ENCODE results near the gene MGAT5B. TPM values are rescaled to one million over a fixed set of nuclear protein-coding genes. Genes with fewer than 3 reads are reported as not detected.

The MGAT5B gene
- total and polyA plus RNA-seq, 2 of the 13 experiments (the other 11 are each of a cell fraction or from before 2014, with no cell fraction given) = 0.07 to 0.13 TPM

DNA sequence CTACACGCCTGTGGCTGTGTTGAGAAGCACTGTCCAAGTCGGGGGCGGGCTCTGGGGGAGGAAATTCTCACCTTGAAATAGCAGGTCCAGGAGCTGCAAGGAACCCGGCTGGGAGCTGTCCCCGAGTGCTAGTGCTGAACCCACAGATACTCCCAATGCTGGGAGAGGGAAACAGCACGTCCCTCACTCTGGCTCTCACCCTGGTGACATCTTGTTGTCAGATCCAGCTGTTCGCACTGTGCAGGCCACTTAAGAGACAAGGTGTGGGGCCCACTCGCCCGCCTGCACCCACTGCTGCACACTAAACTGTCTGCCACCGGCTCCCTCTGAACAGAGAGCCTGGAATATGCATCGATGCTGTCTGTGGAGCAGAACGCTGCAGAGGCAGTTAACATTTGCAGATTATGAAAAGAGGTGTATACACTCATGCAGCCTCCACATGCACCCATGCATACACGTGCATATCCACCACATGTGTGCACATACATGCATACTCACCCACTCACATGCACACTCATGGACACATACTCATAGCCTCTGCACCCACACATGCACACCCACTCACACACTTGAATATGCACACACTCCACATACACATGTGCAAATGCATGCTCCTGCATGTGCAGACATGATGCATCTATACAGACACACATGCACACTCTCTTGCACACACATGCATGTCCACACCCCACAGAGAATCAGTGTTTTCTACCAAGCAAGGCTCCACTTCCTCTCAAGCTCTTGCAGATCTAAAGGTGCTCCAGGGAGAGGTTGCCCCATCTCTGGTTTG, 42.0 kb downstream of the MGAT5B start (continued):
- no peak for TF ChIP-seq ZNF136 (CRISPR knock-in tag; IDR thresholded peaks at IDR 0.05; ENCODE audit: low read depth)
- TF ChIP-seq, protein P1, sequence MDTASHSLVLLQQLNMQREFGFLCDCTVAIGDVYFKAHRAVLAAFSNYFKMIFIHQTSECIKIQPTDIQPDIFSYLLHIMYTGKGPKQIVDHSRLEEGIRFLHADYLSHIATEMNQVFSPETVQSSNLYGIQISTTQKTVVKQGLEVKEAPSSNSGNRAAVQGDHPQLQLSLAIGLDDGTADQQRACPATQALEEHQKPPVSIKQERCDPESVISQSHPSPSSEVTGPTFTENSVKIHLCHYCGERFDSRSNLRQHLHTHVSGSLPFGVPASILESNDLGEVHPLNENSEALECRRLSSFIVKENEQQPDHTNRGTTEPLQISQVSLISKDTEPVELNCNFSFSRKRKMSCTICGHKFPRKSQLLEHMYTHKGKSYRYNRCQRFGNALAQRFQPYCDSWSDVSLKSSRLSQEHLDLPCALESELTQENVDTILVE (CRISPR knock-in tag; IDR thresholded peaks at IDR 0.05) = peak; percentile 74; the same call in 1 of the 2 replicates
- no peak for TF ChIP-seq SP1 (IDR thresholded peaks at IDR 0.05)
- TF ChIP-seq SP1 (CRISPR knock-in tag; IDR thresholded peaks at IDR 0.05) = no peak
- TF ChIP-seq MAFF (IDR thresholded peaks at IDR 0.05; ENCODE audit: low read depth, low read length) = no peak
- no peak for TF ChIP-seq ADNP (CRISPR knock-in tag; IDR thresholded peaks at IDR 0.05)
- peak; percentile 67; the same call in 1 of the 2 replicates for TF ChIP-seq BORCS8-MEF2B (CRISPR knock-in tag; IDR thresholded peaks at IDR 0.05)
- peak; percentile 54; the same call in 1 of the 2 replicates for TF ChIP-seq ZBTB20 (CRISPR knock-in tag; IDR thresholded peaks at IDR 0.05; ENCODE audit: borderline replicate concordance, low read depth)
- peak; percentile 74; the same call in 1 of the 2 replicates for TF ChIP-seq TSC22D2 (CRISPR knock-in tag; IDR thresholded peaks at IDR 0.05; ENCODE audit: borderline replicate concordance)
- TF ChIP-seq SKI (IDR thresholded peaks at IDR 0.05; ENCODE audit: partially characterized antibody) = no peak
- TF ChIP-seq, protein P2, sequence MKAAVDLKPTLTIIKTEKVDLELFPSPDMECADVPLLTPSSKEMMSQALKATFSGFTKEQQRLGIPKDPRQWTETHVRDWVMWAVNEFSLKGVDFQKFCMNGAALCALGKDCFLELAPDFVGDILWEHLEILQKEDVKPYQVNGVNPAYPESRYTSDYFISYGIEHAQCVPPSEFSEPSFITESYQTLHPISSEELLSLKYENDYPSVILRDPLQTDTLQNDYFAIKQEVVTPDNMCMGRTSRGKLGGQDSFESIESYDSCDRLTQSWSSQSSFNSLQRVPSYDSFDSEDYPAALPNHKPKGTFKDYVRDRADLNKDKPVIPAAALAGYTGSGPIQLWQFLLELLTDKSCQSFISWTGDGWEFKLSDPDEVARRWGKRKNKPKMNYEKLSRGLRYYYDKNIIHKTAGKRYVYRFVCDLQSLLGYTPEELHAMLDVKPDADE (CRISPR knock-in tag; IDR thresholded peaks at IDR 0.05) = no peak
- no peak for TF ChIP-seq HNRNPUL1 (IDR thresholded peaks at IDR 0.05; ENCODE audit: low read depth, low read length)
- TF ChIP-seq ZNF746 (CRISPR knock-in tag; IDR thresholded peaks at IDR 0.05) = no peak
- TF ChIP-seq GMEB2 (CRISPR knock-in tag; IDR thresholded peaks at IDR 0.05; ENCODE audit: low read depth) = no peak
- no peak for TF ChIP-seq ZNF569 (CRISPR knock-in tag; IDR thresholded peaks at IDR 0.05; ENCODE audit: borderline replicate concordance)
- TF ChIP-seq, protein P3, sequence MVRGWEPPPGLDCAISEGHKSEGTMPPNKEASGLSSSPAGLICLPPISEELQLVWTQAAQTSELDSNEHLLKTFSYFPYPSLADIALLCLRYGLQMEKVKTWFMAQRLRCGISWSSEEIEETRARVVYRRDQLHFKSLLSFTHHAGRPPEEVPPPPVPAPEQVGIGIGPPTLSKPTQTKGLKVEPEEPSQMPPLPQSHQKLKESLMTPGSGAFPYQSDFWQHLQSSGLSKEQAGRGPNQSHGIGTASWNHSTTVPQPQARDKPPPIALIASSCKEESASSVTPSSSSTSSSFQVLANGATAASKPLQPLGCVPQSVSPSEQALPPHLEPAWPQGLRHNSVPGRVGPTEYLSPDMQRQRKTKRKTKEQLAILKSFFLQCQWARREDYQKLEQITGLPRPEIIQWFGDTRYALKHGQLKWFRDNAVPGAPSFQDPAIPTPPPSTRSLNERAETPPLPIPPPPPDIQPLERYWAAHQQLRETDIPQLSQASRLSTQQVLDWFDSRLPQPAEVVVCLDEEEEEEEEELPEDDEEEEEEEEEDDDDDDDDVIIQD (CRISPR knock-in tag; IDR thresholded peaks at IDR 0.05; ENCODE audit: low read depth) = no peak
- TF ChIP-seq ZSCAN21 (CRISPR knock-in tag; IDR thresholded peaks at IDR 0.05; ENCODE audit: borderline replicate concordance) = peak; percentile 87
- TF ChIP-seq RERE (CRISPR knock-in tag; IDR thresholded peaks at IDR 0.05; ENCODE audit: low read depth) = no peak
- 0 out of 2 replicates have a peak, but pooled peaks have one; percentile 17 for TF ChIP-seq HOXA3 (CRISPR knock-in tag; IDR thresholded peaks at IDR 0.05)

Measured in HepG2 (cell line).